HFFc6 (cell line): ENCODE results near the gene VSIR. TPM values are rescaled to one million over a fixed set of nuclear protein-coding genes. Genes with fewer than 3 reads are reported as not detected.

ENCODE experiments used
- DNase-seq: peaks from one replicate; pipeline ENCODE4 v3.0.0-alpha.2; 2018
- H3K27ac Mint-ChIP-seq: 2 replicates; pipeline ENCODE4 v1.8.0; 2020; ENCODE audit warnings: mild to moderate bottlenecking, mixed read lengths
- H3K27me3 Mint-ChIP-seq: 2 replicates; pipeline ENCODE4 v1.8.0; 2021; ENCODE audit warnings: mild to moderate bottlenecking, moderate library complexity, mixed read lengths; ENCODE audit not compliant: insufficient read depth
- H3K36me3 Mint-ChIP-seq: 2 replicates; pipeline ENCODE4 v1.8.0; 2021; ENCODE audit warnings: low read depth, mixed read lengths
- H3K4me1 Mint-ChIP-seq: 2 replicates; pipeline ENCODE4 v1.8.0; 2020; ENCODE audit warnings: low read depth, mixed read lengths
- H3K4me3 Mint-ChIP-seq: 2 replicates; pipeline ENCODE4 v1.8.0; 2020; ENCODE audit warnings: mild to moderate bottlenecking, moderate library complexity, mixed read lengths
- H3K9me3 Mint-ChIP-seq: 2 replicates; pipeline ENCODE4 v1.8.0; 2020; ENCODE audit warnings: mild to moderate bottlenecking, mixed read lengths
- CTCF ChIP-seq: fragments of 200-600 bp; sonication (generic); IDR thresholded peaks from 2 replicates; pipeline ENCODE4 v1.5.0; 2021; ENCODE audit warnings: antibody characterized with exemption, mild to moderate bottlenecking
- total RNA-seq, 6 experiments: library from RNA; stranded (reverse); fragmentation: NEBNext Ultra II Directional; extraction: Animal tissue kit (Norgen Biotek cat#: 25700); gene quantifications; 2 replicates in 1 of 6; 3 replicates in 5 of 6; pipeline ENCODE4 v1.2.3, GENCODE V29; 2021

The VSIR gene
- total RNA-seq, 6 experiments from 2014 or later: 24.3 to 36.2 (median 29.0) TPM

- 0 out of 2 replicates have a peak, but pooled peaks have one; percentile 35 for TF ChIP-seq CTCF
- DNase-seq: no peak
- Mint-ChIP-seq H3K4me1 (peaks cover 6% of the 10 kb centered on the region; the same call in 1 of the 2 replicates), H3K4me3 (no peak overlapping the region), H3K36me3 (no peaks in the 10 kb centered on the region), H3K27ac (no peak overlapping the region), H3K27me3 (peaks cover 7% of the 10 kb centered on the region), H3K9me3 (no peaks in the 10 kb centered on the region)
Measured at GRCh38 chr10:71748671-71749191, 24.6 kb downstream of the VSIR start.

- DNase-seq: no peak
- TF ChIP-seq CTCF: no peak
- H3K27me3 Mint-ChIP-seq: peaks cover 7% of the 10 kb centered on the region
- H3K4me1 Mint-ChIP-seq: peaks cover 6% of the 10 kb centered on the region; the same call in 1 of the 2 replicates
- H3K27ac Mint-ChIP-seq: no peak overlapping the region
- H3K36me3 Mint-ChIP-seq: no peaks in the 10 kb centered on the region
- H3K9me3 Mint-ChIP-seq: no peaks in the 10 kb centered on the region
- no peak overlapping the region for H3K4me3 Mint-ChIP-seq
Measured at GRCh38 chr10:71747551-71748523, 25.5 kb downstream of the VSIR start.

- Mint-ChIP-seq H3K27me3 (peaks cover 7% of the 10 kb centered on the region), H3K4me1 (peaks cover 6% of the 10 kb centered on the region; the same call in 1 of the 2 replicates), H3K36me3 (no peaks in the 10 kb centered on the region), H3K27ac (no peak overlapping the region), H3K4me3 (no peak overlapping the region), H3K9me3 (no peaks in the 10 kb centered on the region)
- no peak for DNase-seq
- no peak for TF ChIP-seq CTCF
Measured at GRCh38 chr10:71747039-71747531, 26.2 kb downstream of the VSIR start.

GRCh38 chr10:71746344-71747037, 26.8 kb downstream of the VSIR start:
- Mint-ChIP-seq H3K4me3 (no peak overlapping the region), H3K27me3 (peaks cover 7% of the 10 kb centered on the region)

More at GRCh38 chr10:71746344-71747037, 26.8 kb downstream of the VSIR start:
- Mint-ChIP-seq H3K9me3 (no peaks in the 10 kb centered on the region), H3K27ac (no peak overlapping the region), H3K4me1 (peaks cover 6% of the 10 kb centered on the region; the same call in 1 of the 2 replicates), H3K36me3 (no peaks in the 10 kb centered on the region)
- TF ChIP-seq CTCF: no peak
- no peak for DNase-seq
